DLD1 (cell line): ENCODE measurements around the gene COL6A1.

Source experiments
- in situ Hi-C: cut with HindIII; loops from 2 replicates; pipeline ENCODE4 v1.10.0; 2017; ENCODE audit warnings: low sequenced_read_pairs

The COL6A1 gene

GRCh38 chr21:46022551-46023525, 41.3 kb downstream of the COL6A1 start:
- in situ Hi-C loops = loop anchor here (25.0 kb wide), 1 partner anchor 89 kb away; no protein-coding TSS in a partner anchor

DNA sequence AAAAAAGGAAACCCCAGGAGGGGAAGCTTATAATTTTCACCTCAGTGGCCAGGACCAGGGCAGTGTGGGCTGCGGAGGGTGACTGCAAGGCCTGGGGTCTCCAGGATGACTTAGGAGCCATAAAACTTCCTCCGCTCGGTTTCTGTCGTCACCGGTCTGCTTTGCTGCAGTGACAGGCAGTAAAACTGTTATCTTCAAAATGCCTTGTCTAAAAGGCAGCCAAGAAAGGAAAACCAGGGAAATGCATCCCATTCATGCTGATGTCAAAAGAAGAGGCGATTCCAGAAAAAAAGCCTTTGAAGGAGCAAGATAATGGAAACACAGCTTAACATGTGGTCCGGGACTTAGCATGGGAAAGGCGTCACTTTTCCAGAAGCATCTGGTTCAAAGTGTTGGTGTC, 42.0 kb downstream of the COL6A1 start:
- in situ Hi-C loops = loop anchor here (25.0 kb wide), 1 partner anchor 89 kb away; no protein-coding TSS in a partner anchor

- in situ Hi-C loops = loop anchor here (25.0 kb wide), 1 partner anchor 88 kb away; no protein-coding TSS in a partner anchor
These were observed 42.6 kb downstream of the COL6A1 start for GRCh38 chr21:46024141-46024540.

- in situ Hi-C loops = no loop called here
These were observed 43.7 kb downstream of the COL6A1 start for GRCh38 chr21:46025113-46025770.

- in situ Hi-C loops = no loop called here
These were observed 46.4 kb downstream of the COL6A1 start for GRCh38 chr21:46027851-46028493.

GRCh38 chr21:46028573-46029091, 47.1 kb downstream of the COL6A1 start:
- in situ Hi-C loops = no loop called here

- in situ Hi-C loops = no loop called here
These were observed 47.8 kb downstream of the COL6A1 start for GRCh38 chr21:46029186-46029924.

DNA sequence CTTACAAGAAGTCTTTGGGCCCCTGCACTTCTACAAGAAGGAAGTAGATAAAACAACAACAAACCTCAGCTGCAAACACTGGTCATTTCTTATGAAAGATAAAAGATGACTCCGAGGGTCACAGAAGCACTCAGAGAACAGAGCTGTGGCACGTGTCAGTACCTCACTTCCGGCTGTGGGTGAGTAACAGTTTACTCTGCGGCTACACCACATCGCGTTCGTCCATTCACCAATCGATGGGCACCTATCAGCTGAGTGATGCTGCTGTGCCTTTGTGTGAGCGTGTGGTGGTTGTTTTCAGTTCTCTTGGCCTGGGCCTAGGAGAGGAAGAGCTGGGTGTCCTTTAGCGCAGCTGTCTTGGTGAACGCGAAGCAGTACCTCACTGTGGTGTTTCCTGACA, 49.9 kb downstream of the COL6A1 start:
- in situ Hi-C loops = no loop called here

DNA sequence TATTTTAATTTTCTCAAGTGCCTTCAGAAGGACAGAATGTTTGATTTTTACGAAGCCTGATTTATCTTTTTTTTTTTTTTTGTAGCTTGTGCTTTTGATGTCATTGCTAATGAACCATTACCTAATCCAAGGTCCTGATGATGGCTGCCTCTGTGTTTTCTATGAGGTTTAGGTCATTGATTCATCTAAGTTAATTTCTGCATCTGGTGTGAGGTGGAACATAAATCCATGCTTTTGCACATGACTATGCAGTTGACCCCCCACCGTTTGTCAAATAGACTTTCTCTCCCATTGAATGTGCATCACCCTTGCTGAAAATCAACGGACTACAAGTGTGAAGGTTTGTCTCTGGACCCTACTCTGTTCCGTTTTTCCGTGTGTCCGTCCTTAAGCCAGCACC, 50.5 kb downstream of the COL6A1 start:
- in situ Hi-C loops = no loop called here

DNA sequence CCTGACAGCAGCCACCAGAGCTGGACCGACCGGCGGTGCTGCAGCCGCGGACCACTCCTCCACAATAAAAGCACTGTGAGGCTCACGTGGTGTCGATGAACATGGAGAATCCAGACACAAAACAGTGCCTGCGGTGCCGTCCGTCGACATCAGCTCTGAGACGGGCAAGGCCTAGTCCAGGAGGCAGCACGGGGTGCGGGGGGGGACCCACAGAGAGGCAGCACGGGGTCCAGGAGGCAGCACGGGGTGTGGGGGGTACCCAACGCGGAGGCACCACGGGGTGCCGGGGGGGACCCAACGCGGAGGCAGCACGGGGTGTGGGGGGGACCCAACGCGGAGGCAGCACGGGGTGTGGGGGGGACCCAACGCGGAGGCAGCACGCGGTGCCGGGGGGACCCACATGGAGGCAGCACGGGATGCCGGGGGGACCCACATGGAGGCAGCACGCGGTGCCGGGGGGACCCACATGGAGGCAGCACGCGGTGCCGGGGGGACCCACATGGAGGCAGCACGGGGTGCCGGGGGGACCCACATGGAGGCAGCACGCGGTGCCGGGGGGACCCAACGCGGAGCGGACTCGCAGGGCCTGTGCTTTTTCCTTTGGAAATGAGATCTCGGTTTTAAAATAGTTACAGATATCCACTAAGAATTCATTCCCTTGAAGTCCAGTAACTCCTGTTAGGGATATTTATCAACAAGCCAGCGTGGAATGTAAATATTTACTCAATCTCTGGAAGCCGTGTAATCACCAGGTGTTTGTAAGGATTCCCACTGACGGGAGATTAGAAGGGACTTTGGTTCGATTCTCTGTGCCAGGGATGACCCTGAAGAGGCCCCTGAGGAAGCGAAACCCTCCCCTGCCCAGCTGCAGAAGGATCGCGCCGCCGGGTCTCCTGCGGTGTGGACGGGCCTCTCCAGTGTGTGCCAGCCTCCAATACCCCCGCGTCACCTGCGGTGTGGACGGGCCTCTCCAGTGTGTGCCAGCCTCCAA, 52.1 kb downstream of the COL6A1 start:
- in situ Hi-C loops = no loop called here

DNA sequence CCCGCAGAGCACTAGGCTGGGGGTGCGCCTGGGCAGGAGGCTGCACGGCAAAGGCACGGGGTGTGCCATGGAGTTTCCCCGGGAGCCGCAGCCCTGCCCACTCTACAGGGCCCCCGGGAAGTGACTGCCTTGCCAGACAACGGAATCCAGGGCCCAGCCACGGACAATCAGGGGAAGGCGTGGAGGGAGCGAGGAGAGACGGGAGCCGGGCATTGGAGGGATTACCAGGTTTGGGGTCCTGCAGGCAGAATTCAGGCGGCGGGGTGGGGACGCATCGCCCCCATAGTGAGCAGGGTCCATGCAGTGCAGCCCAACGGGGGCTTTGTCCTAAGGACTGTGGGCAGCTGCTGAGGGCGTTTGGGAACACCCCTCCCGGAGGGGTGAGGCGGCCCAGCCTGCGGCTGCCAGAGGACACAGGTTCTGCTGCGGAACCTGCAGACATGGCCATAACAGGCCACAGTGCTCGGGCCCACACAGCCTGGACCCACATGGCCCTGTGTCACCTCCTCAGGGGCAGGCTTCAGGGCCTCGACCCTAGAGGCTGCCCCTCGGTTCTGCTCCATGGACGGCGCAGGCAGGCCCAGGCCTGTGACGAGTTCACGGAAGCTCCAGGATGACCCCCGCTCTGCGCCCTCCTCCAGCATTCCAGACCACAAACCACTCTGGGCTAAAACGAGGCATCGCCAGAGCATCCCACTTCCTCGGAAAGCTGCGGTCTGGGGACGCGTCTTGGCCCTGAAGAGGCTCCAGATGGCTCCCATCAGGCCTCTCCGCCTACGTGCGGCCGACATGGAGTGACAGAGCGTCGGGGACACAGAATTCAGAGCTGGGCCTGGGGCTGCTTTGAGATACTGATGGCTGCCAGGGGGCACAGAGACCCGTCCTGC, 54.5 kb downstream of the COL6A1 start:
- in situ Hi-C loops = no loop called here

- in situ Hi-C loops = no loop called here
These were observed 55.2 kb downstream of the COL6A1 start for GRCh38 chr21:46036696-46037330.

- in situ Hi-C loops = no loop called here
These were observed 56.1 kb downstream of the COL6A1 start for GRCh38 chr21:46037331-46038325.

DNA sequence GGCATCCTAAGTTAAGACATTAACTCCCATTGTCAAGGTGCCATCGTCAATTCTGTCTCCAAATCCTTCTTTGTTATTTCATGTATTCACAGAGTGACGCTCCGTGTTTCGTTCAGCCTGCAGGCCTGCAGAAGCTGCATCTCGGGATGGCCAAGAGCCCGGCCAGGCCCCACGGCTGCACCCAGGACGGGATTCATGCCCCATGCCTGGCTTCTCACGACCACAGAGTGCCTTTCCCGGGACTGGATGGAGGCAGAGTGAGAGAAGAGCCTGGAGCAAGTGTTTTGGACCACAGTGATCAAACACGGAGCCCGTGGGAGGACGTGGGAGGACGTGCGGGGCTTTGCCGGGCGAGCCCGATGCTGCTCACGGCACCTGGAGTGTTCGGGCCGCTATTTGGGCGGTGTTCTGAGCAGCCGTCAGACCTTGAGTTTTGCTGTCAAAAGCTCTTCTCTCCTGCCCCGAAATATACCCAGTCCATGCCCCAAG, 56.8 kb downstream of the COL6A1 start:
- in situ Hi-C loops = no loop called here

DNA sequence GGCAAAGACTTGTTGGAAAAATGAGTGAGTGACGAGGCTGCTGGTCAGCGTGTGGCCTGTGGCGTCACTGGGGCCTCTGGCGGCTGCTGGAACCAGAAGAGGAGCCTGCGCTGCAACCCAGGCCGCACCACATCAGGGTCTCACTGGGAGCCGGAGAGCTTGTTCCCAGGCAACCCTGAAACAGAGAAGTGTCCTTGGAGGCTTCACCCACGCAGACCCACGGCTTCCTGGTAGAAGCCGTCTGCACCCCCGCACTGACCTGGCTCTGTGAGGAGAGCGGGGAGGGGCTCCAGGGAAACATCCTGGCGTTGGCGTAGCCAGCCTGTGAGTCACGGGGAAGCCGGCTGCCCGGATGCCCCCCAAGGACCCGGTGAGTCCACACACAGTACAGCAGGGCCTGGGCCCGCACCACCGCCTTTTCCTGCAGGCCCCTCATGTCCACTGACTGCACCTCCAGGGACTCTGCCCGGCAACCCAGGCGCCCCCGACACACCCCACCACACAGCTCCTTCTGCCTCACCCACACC, 57.4 kb downstream of the COL6A1 start:
- in situ Hi-C loops = no loop called here
